Embryonic facial prominence (tissue), 1 donor: ENCODE results near the gene ANGPTL8.

Experiments used
- DNase-seq: peaks from one replicate; pipeline ENCODE4 v3.0.0-alpha.2; 2016; ENCODE audit errors: extremely low spot score

Gene ANGPTL8

GRCh38 chr19:11291415-11291814 is 52.0 kb downstream of the ANGPTL8 start:
- no peak for DNase-seq
